GM19240 (cell line): ENCODE data around the gene ZNF774.
"Not testable (repeated sequence)": the region's sequence is repeated elsewhere in the genome, so short reads cannot be mapped to it uniquely, and the experiment has no call there.

Experiments
- DNase-seq: peaks from one replicate; pipeline ENCODE4 v3.0.0; 2011; ENCODE audit warnings: low spot score; ENCODE audit not compliant: insufficient read length

The ZNF774 gene

GRCh38 chr15:90345857-90346256 is 6.2 kb upstream of the ZNF774 start:
- DNase-seq, result no peak

GRCh38 chr15:90347431-90348065 is 4.5 kb upstream of the ZNF774 start:
- not testable (repeated sequence) for DNase-seq

GRCh38 chr15:90348456-90348855 is 3.6 kb upstream of the ZNF774 start:
- DNase-seq, result no peak

GRCh38 chr15:90349072-90349471 is 3.0 kb upstream of the ZNF774 start:
- DNase-seq, result no peak

- DNase-seq, result no peak
These were observed 2.3 kb upstream of the ZNF774 start for GRCh38 chr15:90349821-90350220.

- no peak for DNase-seq
These were observed 491 bp upstream of the ZNF774 start for GRCh38 chr15:90351479-90352106.

GRCh38 chr15:90354986-90355385 is 2.9 kb downstream of the ZNF774 start:
- DNase-seq, result no peak

- no peak for DNase-seq
These were observed 6.3 kb downstream of the ZNF774 start for GRCh38 chr15:90358124-90359033.

GRCh38 chr15:90360746-90361145 is 8.7 kb downstream of the ZNF774 start:
- DNase-seq, result no peak

- no peak for DNase-seq
These were observed 10.8 kb downstream of the ZNF774 start for GRCh38 chr15:90362936-90363212.

- DNase-seq, result no peak
These were observed 12.2 kb downstream of the ZNF774 start for GRCh38 chr15:90364251-90364650.

- DNase-seq, result no peak
These were observed 13.5 kb downstream of the ZNF774 start for GRCh38 chr15:90365414-90366055.

- no peak for DNase-seq
These were observed 15.5 kb downstream of the ZNF774 start for GRCh38 chr15:90367576-90367975.

GRCh38 chr15:90375071-90375470 is 23.0 kb downstream of the ZNF774 start:
- no peak for DNase-seq

- DNase-seq, result no peak
These were observed 24.7 kb downstream of the ZNF774 start for GRCh38 chr15:90376789-90377188.

- DNase-seq, result no peak
These were observed 27.2 kb downstream of the ZNF774 start for GRCh38 chr15:90379263-90379662.

- DNase-seq, result no peak
These were observed 29.4 kb downstream of the ZNF774 start for GRCh38 chr15:90381515-90381914.

- DNase-seq, result no peak
These were observed 30.2 kb downstream of the ZNF774 start for GRCh38 chr15:90382320-90382719.

GRCh38 chr15:90386221-90386620 is 34.1 kb downstream of the ZNF774 start:
- DNase-seq, result no peak

GRCh38 chr15:90387534-90388461 is 35.7 kb downstream of the ZNF774 start, which contains the start of gene IQGAP1:
Gene IQGAP1, plus strand, starts transcription at chr15:90388242. Its CDS starts 100 bp downstream, at chr15:90388342.
- peak; percentile 86 for DNase-seq
